BE2C (cell line): ENCODE results near the gene EEF1A2. TPM values are rescaled to one million over a fixed set of nuclear protein-coding genes. Genes with fewer than 3 reads are reported as not detected.

ENCODE experiments used
- DNase-seq: peaks from one replicate; pipeline ENCODE4 v3.0.0-alpha.2; 2020
- H3K27me3 ChIP-seq: fragments of 250-450 bp; sonication (Bioruptor Pico); 2 replicates; pipeline ENCODE4 v1.5.1; 2020; ENCODE audit warnings: mild to moderate bottlenecking
- H3K36me3 ChIP-seq: fragments of 250-450 bp; sonication (Bioruptor Pico); 2 replicates; pipeline ENCODE4 v1.5.1; 2020; ENCODE audit warnings: mild to moderate bottlenecking
- H3K4me1 ChIP-seq: fragments of 250-450 bp; sonication (Bioruptor Pico); 2 replicates; pipeline ENCODE4 v1.5.1; 2020
- H3K4me3 ChIP-seq: 2 replicates; pipeline ENCODE4 v1.5.1; 2011; ENCODE audit warnings: low read depth, low read length
- H3K9me3 ChIP-seq: fragments of 250-450 bp; sonication (Bioruptor Pico); 2 replicates; pipeline ENCODE4 v1.5.1; 2020
- CTCF ChIP-seq: IDR thresholded peaks from 2 replicates; pipeline ENCODE4 v1.5.1; 2012; ENCODE audit warnings: mild to moderate bottlenecking, low read depth, low read length
- polyA plus RNA-seq: library from polyadenylated mRNA; unstranded; fragments of >200 nt; gene quantifications from one replicate; pipeline ENCODE4 v1.2.1, GENCODE V29; 2012; ENCODE audit warnings: low read depth, missing spikeins; ENCODE audit not compliant: insufficient read length, insufficient read depth

The EEF1A2 gene
- 3,079 TPM for polyA plus RNA-seq

DNA sequence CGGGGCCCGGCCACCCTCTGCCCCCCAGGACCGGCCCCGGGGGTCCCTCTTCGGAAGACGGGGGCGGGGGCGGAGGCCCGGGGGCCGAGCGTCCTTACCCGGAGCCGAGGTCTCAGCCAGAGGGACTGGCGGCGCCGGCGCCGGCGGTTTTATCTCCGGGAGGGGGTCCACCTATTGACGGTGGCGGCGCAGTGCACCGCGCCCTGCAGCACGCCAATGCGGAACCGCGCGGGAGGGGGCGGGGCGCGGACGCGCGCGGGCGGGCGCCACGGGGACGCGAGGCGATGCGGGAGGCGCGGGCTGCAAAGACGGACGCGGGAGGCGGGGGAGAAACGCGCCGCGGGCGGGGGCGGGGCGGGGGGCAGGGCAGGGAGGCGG, at the start of gene EEF1A2:
Gene EEF1A2, minus strand, starts transcription at position 124 of the 378 bp plus-strand sequence. CDS start 1,320 bp downstream, outside the sequence.
- no peaks in the 10 kb centered on the region for H3K27me3 ChIP-seq
- peak within 1 kb of the TSS; percentile 92 for H3K4me3 ChIP-seq
- H3K9me3 ChIP-seq = no peaks in the 10 kb centered on the region
- H3K36me3 ChIP-seq = peaks cover 39% of the 10 kb centered on the region
- 0 out of 2 replicates have a peak, but pooled peaks have one; percentile 24 for TF ChIP-seq CTCF
- DNase-seq = peak; percentile 82
- H3K4me1 ChIP-seq = peaks cover 34% of the 10 kb centered on the region

GRCh38 chr20:63548542-63548941, 49.7 kb upstream of the EEF1A2 start:
- Histone ChIP-seq H3K27me3 (no peaks in the 10 kb centered on the region), H3K4me1 (peaks cover 3% of the 10 kb centered on the region; the same call in 1 of the 2 replicates), H3K36me3 (no peaks in the 10 kb centered on the region), H3K9me3 (no peaks in the 10 kb centered on the region), H3K4me3 (no peak overlapping the region)
- DNase-seq = no peak
- no peak for TF ChIP-seq CTCF

GRCh38 chr20:63547725-63548480, 49.0 kb upstream of the EEF1A2 start, which contains the start of gene SRMS:
SRMS (minus strand) TSS chr20:63547749; CDS start chr20:63547463, 286 bp downstream.
- no peak within 1 kb of the TSS for H3K4me3 ChIP-seq
- H3K36me3 ChIP-seq = no peaks in the 10 kb centered on the region
- H3K4me1 ChIP-seq = peaks cover under 1% of the 10 kb centered on the region; the same call in 1 of the 2 replicates
- no peak for TF ChIP-seq CTCF
- no peaks in the 10 kb centered on the region for H3K9me3 ChIP-seq
- DNase-seq = no peak
- H3K27me3 ChIP-seq = no peaks in the 10 kb centered on the region

GRCh38 chr20:63546956-63547724, 48.3 kb upstream of the EEF1A2 start:
- Histone ChIP-seq H3K4me1 (no peaks in the 10 kb centered on the region), H3K27me3 (no peaks in the 10 kb centered on the region), H3K4me3 (no peak overlapping the region), H3K36me3 (no peaks in the 10 kb centered on the region), H3K9me3 (no peaks in the 10 kb centered on the region)
- DNase-seq = no peak
- no peak for TF ChIP-seq CTCF

GRCh38 chr20:63546256-63546955, 47.5 kb upstream of the EEF1A2 start:
- Histone ChIP-seq H3K9me3 (no peaks in the 10 kb centered on the region), H3K27me3 (no peaks in the 10 kb centered on the region), H3K4me3 (no peak overlapping the region), H3K36me3 (no peaks in the 10 kb centered on the region), H3K4me1 (no peaks in the 10 kb centered on the region)
- no peak for TF ChIP-seq CTCF
- DNase-seq = no peak
